ENCODE measurements around the gene GPR32.

The GPR32 gene

DNA sequence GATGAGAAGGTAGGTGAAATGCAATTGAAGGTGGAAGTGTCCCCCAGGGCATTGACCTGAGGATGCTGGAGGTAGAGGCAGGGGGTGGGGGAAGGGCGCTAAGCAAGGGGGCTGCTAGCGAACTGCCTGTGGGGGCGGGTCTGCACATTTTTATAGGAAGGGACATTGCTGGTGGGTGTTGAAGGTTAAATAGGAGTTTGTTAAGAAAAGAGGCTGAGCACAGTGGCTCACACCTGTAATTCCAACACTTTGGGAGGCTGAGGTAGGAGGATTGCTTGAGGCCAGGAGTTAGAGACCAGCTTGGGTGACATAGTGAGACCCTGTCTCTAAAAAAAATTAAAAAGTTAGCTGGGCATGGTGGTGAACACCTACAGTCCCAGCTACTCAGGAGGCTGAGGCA, 14.4 kb downstream of the GPR32 start:
- DNase-seq = no peak

GRCh38 chr19:50785329-50785728, 15.1 kb downstream of the GPR32 start:
- no peak for DNase-seq

DNA sequence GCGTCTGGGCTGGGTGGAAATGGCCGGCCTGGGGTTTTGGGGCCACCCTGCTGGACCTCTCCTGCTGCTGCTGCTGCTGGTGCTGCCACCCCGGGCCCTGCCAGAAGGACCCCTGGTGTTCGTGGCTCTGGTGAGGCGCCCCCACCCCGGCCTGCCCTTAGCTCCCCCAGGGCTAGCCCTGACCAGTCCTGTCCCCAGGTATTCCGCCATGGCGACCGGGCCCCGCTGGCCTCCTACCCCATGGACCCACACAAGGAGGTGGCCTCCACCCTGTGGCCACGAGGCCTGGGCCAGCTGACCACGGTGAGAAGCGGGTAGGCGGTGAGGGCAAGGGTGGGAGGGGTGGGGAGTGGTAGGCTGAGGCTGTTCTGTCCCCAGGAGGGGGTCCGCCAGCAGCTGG, 20.1 kb downstream of the GPR32 start, which contains the start of gene ACP4:
ACP4 (plus strand) TSS at position 20 of the 400 bp plus-strand sequence; CDS start at position 20, 0 bp downstream.
- DNase-seq = no peak

DNA sequence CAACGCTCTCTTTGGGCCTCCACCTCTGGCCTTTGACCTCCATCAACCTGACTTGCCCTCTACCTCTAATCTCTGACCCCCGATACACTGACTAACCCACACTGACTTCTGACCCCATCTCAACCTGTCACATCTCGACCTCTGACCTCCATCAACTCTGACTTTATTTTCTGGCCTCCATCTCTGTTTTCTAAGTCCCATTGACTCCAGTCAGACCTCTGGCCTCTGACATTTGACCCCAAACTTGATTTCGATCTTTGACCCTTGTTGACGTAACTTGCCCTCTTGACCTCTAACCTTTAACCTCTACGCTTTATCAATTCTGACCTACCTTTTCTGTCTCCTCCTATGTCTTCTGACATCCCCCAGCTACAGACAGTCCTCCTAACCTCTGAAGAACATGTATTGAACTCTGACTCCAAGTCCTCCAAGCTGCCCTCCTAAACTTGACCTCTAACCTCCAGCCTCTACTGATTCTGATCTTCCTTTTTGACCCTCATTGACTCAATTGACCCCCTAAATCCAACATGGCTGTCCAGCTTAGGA, 20.7 kb downstream of the GPR32 start:
- DNase-seq = no peak

DNA sequence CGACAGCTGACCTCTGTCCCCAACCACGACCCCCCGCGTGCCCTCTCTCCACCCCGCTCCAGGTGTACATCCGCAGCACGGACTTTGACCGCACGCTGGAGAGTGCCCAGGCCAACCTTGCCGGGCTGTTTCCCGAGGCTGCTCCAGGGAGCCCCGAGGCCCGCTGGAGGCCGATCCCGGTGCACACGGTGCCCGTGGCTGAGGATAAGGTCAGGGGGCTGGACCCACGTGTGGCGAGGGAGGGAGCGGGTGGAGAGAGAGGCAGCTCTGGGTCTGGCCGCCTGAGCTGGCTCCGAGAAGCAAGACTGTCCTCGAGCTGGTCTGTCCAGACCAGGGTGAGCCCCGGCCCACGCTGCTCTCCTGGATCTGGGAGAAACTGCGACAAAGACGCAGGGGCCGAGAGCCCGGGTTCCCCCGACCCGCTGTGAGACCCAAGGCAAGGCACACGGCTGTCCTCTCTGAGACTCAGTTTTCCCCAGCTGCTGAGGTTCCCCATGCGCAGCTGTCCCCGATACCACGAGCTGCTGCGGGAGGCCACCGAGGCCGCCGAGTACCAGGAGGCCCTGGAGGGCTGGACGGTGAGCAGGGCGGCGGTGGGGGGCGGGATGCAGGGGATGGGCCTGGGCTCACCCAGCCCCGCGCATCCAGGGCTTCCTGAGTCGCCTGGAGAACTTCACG, 21.5 kb downstream of the GPR32 start:
- DNase-seq = no peak

GRCh38 chr19:50792272-50793250, 22.3 kb downstream of the GPR32 start:
- DNase-seq = no peak

- no peak for DNase-seq
These were observed 23.3 kb downstream of the GPR32 start for GRCh38 chr19:50793558-50794065.

DNA sequence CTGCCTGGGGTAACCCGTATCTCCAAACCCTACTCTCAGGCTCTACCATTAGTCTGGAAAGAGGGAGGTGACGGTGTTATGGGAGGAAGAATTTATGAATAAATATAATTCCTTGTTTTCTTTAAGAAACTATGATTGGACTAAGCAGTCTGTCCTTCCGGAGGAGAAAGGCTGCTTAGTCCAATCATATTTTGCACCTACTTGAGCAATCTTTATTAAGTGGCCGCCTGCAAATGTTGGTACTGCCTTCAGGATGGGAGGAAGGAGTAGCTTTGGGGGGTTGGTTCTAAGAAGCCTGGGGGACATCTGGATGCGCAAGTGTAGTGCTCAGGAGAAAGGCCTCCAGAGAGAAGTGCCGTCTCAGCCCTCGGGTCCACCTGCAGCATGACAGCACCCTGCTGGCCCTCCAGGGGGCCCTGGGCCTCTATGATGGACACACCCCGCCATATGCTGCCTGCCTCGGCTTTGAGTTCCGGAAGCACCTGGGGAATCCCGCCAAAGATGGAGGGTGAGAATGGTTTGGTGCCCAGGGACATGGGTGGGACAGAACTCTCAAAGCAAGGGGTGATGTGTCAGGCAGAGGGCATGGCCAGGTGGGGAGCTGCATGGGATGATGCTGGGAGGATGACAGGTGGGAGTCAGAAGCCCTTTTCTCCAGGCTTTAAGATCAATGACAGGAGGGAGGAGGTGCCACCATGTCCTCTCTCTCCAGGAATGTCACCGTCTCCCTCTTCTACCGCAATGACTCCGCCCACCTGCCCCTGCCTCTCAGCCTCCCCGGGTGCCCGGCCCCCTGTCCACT, 24.0 kb downstream of the GPR32 start:
- peak; percentile 33 for DNase-seq

- peak; percentile 29 for DNase-seq
These were observed 24.8 kb downstream of the GPR32 start for GRCh38 chr19:50794876-50795663.

DNA sequence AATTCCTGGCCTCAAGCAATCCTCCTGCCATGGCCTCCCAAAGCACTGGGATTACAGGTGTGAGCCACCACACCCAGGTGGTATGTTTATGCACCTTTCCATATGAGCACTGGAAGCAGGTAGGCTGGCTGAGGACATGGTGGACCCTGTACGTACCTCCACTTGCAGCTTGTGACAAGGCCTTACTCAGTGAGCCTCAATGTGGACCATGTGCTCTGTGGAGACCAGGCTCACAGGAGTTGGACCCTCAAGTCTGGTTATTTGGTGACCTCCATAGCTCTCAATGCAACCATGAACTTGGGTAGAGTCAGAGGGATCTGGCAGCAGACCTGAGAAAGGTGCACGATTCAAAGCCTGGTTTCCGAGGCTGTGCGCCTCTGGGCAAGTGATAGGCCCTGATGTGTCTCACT, 25.4 kb downstream of the GPR32 start:
- no peak for DNase-seq

DNA sequence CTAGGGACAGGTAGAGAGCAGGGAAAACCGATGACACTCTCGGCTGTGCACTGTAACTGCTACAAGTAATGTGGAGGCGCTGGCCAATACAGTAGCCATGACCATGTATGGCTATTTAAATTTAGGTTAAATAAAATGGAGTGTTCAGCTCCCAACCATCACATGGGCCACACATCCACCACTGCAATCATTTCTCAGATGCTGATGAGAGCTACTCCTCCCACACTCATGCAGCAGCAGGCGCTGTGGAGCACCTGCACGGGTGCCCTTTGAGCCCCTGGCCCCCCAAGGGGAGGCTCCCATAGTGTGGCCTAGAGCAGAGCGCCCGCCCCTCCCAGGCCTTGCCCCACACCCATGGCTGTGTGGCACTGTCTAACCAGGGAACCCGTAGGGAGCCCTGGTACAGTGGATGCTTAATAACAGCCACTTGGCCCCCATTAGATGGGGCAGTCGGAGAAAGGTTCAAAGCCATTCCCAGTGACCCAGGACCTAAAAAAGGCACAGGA, 25.9 kb downstream of the GPR32 start:
- DNase-seq = no peak

DNA sequence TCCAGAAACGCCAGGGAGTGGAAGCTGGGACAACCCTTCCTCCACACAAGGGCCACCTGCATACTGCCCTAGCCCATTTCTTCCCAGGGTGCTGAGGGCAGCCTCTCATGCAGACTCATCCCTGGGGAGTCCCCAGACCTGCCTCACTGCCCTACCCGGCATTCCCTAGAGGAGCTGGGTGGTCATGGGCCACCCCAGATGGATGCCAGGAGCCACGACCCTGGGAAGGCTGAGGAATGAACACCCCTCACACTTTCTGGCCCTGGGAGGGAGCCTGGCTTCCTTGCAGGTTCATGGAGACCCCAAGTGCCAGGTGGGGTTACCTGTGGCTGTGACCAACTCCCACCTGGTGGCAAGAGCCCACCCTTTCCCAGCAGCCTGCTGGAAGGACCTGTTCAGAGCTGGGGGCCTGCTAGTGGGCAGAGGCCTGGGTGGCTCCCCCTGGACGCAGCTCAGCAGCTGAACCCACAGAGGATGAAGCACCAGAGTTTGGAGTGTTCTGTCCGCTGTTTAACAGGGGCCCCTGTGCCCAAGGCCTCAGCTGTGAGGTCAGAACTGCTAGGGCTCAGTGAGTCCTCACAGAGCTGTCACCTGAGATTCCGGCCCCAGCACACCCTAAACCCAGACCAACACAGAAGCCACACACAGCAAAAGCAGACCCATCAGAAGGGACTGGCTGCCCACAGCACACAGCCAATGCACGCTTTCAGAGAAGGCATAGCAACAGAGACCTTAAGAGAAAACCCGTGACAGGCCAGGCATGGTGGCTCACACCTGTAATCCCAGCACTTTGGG, 26.6 kb downstream of the GPR32 start:
- no peak for DNase-seq

DNA sequence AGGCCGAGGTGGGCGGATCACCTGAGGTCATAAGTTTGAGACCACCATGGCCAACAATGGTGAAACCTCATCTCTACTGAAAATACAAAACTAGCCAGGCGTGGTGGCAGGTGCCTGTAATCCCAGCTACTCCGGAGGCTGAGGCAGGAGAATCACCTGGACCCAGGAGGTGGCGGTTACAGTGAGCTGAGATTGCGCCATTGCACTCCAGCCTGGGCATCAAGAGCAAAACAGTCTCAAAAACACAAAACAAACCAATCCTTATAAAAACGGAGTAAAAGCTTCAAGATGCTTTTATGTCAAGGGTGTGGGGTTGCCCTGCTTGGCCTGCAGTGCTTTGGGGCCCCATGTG, 27.1 kb downstream of the GPR32 start:
- DNase-seq = no peak

DNA sequence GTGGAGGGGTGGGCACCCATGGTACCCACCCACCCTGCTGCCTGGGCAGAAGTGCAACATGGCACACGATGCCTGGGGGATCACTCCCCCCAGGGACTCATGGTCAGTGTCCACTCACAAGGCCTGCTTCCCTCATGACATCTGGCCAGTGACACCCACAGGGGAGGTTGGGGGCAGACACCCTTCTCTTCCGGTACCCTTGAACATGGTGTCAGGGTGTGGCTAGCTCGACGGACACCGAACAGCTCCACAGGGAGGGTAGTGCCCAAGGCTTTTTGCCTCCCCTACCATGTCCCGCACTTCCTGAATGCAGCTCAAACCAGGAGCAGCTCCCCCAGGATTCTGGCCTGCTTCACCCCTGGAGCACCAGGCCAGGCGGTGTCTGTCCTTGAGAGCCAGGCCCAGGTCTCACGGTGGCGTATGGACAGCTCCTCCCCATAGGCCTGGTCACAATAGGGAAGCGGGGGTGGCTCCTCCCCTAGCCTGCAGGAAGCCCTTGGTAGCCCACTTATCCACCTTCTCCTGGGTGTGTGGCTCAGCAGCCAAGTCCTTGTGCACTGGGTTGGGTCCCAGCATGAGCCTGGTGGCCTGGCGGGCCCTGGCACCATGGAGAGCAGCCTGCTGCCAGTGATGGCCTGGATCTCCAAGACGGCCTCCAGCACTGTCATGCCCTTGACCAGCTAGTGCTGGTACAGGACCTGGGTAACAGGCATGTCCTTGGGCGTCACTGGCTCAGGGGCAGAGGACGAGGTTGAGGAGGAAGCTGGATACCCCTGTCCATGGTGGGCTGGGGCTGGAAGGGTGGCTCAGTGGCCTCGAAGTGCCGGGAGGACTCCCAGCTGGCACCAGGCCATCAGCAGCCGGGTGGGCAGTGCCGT, 27.8 kb downstream of the GPR32 start:
- no peak for DNase-seq

DNA sequence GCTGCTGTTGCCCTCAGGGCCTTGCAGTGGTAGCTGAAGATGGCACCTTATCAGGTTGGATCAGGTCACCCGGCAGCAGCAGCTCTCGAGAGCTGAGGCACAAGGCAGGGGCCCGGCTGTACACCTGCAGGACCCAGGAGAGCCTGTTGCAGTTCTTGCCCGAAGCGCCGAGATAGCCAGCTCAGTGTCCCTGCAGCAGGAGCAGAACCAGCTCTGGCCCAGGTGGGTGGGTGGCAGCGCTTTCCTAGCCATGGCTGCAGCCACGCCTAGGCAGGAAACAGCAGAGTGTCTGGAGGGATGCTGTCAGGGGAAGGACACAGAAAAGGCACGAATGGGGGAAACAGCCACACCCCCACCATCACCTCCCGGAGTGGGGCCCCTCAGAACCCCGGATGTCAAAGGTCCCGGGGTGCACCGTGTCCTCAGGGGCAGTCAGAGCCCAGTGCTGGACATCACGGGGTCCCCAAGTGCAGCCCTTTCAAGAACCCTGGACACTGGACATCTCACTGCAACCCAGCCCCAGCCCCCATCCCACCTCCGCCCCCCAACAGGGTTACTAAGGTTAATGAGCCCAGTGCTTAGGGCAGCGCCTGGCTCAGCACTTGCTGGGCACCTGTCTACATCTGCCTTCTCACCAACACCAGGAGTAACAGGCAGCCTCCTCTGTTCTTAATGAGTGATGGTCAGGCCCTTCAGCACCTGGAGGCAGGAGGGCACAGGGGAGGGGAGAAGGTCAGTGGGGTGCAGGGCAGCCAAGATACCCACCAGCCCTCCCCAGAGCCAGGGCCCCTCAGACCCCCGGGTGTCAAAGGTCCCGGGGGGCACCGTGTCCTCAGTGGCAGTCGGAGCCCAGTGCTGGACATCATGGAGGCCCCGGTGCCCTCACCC, 28.6 kb downstream of the GPR32 start:
- no peak for DNase-seq

DNA sequence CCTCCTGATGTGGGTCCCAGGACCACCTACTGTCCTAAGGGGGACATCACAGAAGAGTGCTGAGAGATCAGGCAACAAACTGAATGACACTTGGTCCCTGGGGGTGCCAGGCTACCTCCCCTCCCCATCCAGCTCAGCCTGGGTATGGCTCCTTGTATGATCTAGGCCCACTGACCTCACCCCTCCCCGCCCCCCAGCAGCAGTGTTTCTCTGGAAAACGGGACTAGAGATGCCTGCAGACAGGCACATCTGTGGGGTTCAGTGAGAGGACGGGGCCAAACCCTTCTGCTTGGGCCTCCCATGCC, 29.2 kb downstream of the GPR32 start:
- no peak for DNase-seq

DNA sequence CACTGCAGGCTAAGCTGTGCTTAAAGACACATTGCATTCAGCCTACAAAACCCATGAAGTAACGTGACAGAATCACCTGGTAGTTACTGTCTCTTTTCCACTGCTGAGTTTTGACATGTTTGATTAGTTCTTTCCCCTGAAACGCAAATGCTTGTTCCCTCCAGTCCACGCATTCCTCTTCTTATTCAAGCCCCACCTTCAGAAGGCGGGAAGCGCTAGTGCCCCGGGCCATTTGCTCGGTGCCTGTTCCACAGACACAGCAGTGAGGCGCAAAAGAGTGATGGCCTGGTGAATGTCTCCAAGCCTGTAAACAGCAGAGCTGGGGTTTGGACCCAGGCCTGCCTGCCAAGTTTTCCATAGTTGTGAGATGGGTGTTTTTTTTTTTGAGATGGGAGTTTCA, 30.8 kb downstream of the GPR32 start:
- no peak for DNase-seq

- peak; percentile 26 for DNase-seq
These were observed 33.6 kb downstream of the GPR32 start for GRCh38 chr19:50803633-50804419.
